SU-DHL-6 (cell line): Measurements from ENCODE around the gene HPRT1.

Experiments used
- H2AFZ ChIP-seq: fragments of 200-600 bp; sonication (generic); 2 replicates; pipeline ENCODE4 v1.6.1; 2014; ENCODE audit warnings: low read depth, mild to moderate bottlenecking, moderate library complexity, mixed read lengths, antibody characterized with exemption, low read length; ENCODE audit not compliant: severe bottlenecking
- H3F3A ChIP-seq: fragments of 200-600 bp; shearing (Covaris generic); 2 replicates; pipeline ENCODE4 v1.6.0; 2016; ENCODE audit warnings: antibody characterized with exemption, mild to moderate bottlenecking; ENCODE audit not compliant: insufficient read depth
- H3K27ac ChIP-seq: fragments of 200-600 bp; sonication (generic); 2 replicates; pipeline ENCODE4 v1.5.1; 2016; ENCODE audit warnings: low read depth, mild to moderate bottlenecking, low read length, moderate library complexity, mixed read lengths
- H3K27me3 ChIP-seq: fragments of 200-600 bp; sonication (generic), shearing (Covaris generic); 2 replicates; pipeline ENCODE4 v1.6.0; 2014; ENCODE audit warnings: mild to moderate bottlenecking, low read length
- H3K36me3 ChIP-seq: fragments of 200-600 bp; sonication (generic); 2 replicates; pipeline ENCODE4 v1.6.1; 2014; ENCODE audit warnings: mild to moderate bottlenecking, low read length, mixed read lengths
- H3K4me2 ChIP-seq: fragments of 300-600, 200-600 bp; shearing (Covaris generic), sonication (generic); 2 replicates; pipeline ENCODE4 v1.6.0; 2014; ENCODE audit warnings: low read length, low read depth, mild to moderate bottlenecking; ENCODE audit not compliant: poor library complexity, severe bottlenecking
- H3K4me3 ChIP-seq: fragments of 200-600 bp; sonication (generic); 2 replicates; pipeline ENCODE4 v1.5.1; 2014; ENCODE audit warnings: antibody characterized with exemption, low read length, mild to moderate bottlenecking, mixed read lengths; ENCODE audit not compliant: insufficient read depth, poor library complexity, severe bottlenecking
- H3K79me2 ChIP-seq: fragments of 200-600 bp; sonication (generic); 2 replicates; pipeline ENCODE4 v1.6.1; 2014; ENCODE audit warnings: mild to moderate bottlenecking, low read length, moderate library complexity; ENCODE audit not compliant: insufficient read depth
- H3K9ac ChIP-seq: fragments of 200-600 bp; sonication (generic); 2 replicates; pipeline ENCODE4 v1.7.0; 2014; ENCODE audit warnings: mild to moderate bottlenecking, low read length
- H3K9me2 ChIP-seq: fragments of 200-600 bp; sonication (generic); replicated peaks from 2 replicates; pipeline ENCODE4 v1.6.1; 2014; ENCODE audit warnings: low read length; ENCODE audit not compliant: insufficient read depth
- H3K9me3 ChIP-seq: fragments of 200-600 bp; sonication (generic); 2 replicates; pipeline ENCODE4 v1.6.1; 2014; ENCODE audit warnings: low read length, mixed read lengths; ENCODE audit not compliant: insufficient read depth
- H4K20me1 ChIP-seq: fragments of 200-600 bp; sonication (generic); 2 replicates; pipeline ENCODE4 v1.6.1; 2014; ENCODE audit warnings: low read depth, mild to moderate bottlenecking, antibody characterized with exemption, low read length, moderate library complexity, mixed read lengths
- CTCF ChIP-seq: fragments of 200-600 bp; sonication (generic); IDR thresholded peaks from one replicate; pipeline ENCODE4 v1.5.1; 2017; ENCODE audit warnings: antibody characterized with exemption, mild to moderate bottlenecking, low read length, moderate library complexity; ENCODE audit not compliant: insufficient read depth, poor library complexity, severe bottlenecking
- EZH2phosphoT487 ChIP-seq: fragments of 200-600 bp; sonication (generic), shearing (Covaris generic); conservative IDR thresholded peaks from 2 replicates; pipeline ENCODE4 v1.6.1; 2018; ENCODE audit warnings: mild to moderate bottlenecking, antibody characterized with exemption, low read length, moderate library complexity, mixed read lengths

Gene HPRT1

GRCh38 chrX:134484039-134484438, 24.1 kb downstream of the HPRT1 start:
- H3K4me2 ChIP-seq, result no peak overlapping the region
- no peak overlapping the region for H3K9ac ChIP-seq
- no peaks in the 10 kb centered on the region for H3K9me2 ChIP-seq
- no peaks in the 10 kb centered on the region for H3K27me3 ChIP-seq
- peaks cover 4% of the 10 kb centered on the region; the same call in 1 of the 2 replicates for H3K36me3 ChIP-seq
- no peak overlapping the region for H3K27ac ChIP-seq
- no peak for TF ChIP-seq CTCF
- no peak for TF ChIP-seq EZH2phosphoT487
- no peak overlapping the region for H2AFZ ChIP-seq
- no peaks in the 10 kb centered on the region for H3K79me2 ChIP-seq
- no peak overlapping the region for H3K4me3 ChIP-seq
- no peaks in the 10 kb centered on the region for H3F3A ChIP-seq
- H4K20me1 ChIP-seq, result no peaks in the 10 kb centered on the region
- H3K9me3 ChIP-seq, result no peaks in the 10 kb centered on the region

GRCh38 chrX:134501941-134502340, 42.0 kb downstream of the HPRT1 start:
- no peak overlapping the region for H3K27ac ChIP-seq
- H3K9ac ChIP-seq, result no peak overlapping the region
- H2AFZ ChIP-seq, result no peak overlapping the region
- TF ChIP-seq CTCF (no peak), EZH2phosphoT487 (no peak)
- H3F3A ChIP-seq, result no peaks in the 10 kb centered on the region
- H3K79me2 ChIP-seq, result no peaks in the 10 kb centered on the region
- no peaks in the 10 kb centered on the region for H3K27me3 ChIP-seq
- H3K4me3 ChIP-seq, result no peak overlapping the region
- H3K36me3 ChIP-seq, result no peaks in the 10 kb centered on the region; the same call in 1 of the 2 replicates
- H4K20me1 ChIP-seq, result no peaks in the 10 kb centered on the region
- H3K9me2 ChIP-seq, result no peaks in the 10 kb centered on the region
- no peak overlapping the region for H3K4me2 ChIP-seq
- H3K9me3 ChIP-seq, result no peaks in the 10 kb centered on the region

DNA sequence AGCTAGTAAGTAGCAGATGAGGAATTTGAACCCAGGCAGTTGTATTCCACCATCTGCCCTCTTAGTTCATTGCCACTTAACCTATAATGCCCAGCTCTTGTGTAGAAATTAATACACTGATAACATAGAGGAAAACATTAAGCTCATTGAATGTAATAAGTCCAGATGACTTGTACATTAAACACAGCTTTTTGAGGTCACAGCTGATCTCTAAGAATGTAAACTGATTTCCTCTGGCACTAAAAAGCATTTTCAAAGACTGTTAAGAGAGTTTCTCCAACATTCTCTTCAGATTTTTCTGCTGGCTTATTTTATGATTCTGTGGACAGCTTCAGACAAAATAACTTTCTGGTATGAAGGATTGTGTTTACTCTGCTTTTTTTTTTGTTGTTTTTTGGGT, 42.7 kb downstream of the HPRT1 start:
- H3K9me2 ChIP-seq, result no peaks in the 10 kb centered on the region
- H3K36me3 ChIP-seq, result no peaks in the 10 kb centered on the region; the same call in 1 of the 2 replicates
- no peak overlapping the region for H2AFZ ChIP-seq
- H4K20me1 ChIP-seq, result no peaks in the 10 kb centered on the region
- H3K27ac ChIP-seq, result no peak overlapping the region
- H3K79me2 ChIP-seq, result no peaks in the 10 kb centered on the region
- H3K4me2 ChIP-seq, result no peak overlapping the region
- H3F3A ChIP-seq, result no peaks in the 10 kb centered on the region
- no peaks in the 10 kb centered on the region for H3K9me3 ChIP-seq
- TF ChIP-seq CTCF, result no peak
- TF ChIP-seq EZH2phosphoT487, result no peak
- H3K27me3 ChIP-seq, result no peaks in the 10 kb centered on the region
- H3K4me3 ChIP-seq, result no peak overlapping the region
- H3K9ac ChIP-seq, result no peak overlapping the region

DNA sequence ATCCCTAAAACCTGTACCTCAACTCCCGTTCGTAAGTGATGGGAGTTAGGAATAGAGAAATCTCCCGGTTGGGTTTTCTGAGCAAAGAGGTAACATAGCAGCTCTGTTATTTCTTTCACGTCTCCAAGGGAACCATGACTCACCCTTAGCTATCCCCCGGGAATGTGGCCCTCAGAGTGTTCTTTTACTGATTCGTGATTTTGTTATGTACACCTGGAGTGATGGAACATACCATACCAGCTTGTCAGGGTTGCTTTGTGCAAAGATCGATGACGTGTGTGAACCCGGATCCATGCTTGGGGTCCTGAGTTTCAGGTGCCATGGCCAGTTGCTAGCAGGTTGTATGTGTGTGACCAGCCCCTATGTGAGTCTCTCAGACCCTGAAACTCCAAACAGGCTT, 52.6 kb downstream of the HPRT1 start:
- Histone ChIP-seq H4K20me1 (no peaks in the 10 kb centered on the region), H3K79me2 (no peaks in the 10 kb centered on the region), H3K4me3 (no peak overlapping the region), H3K9ac (no peak overlapping the region), H3F3A (no peaks in the 10 kb centered on the region), H3K27ac (no peak overlapping the region), H2AFZ (no peak overlapping the region), H3K9me2 (no peaks in the 10 kb centered on the region), H3K4me2 (no peak overlapping the region), H3K27me3 (no peaks in the 10 kb centered on the region), H3K36me3 (no peaks in the 10 kb centered on the region), H3K9me3 (no peaks in the 10 kb centered on the region)
- TF ChIP-seq EZH2phosphoT487 (no peak), CTCF (no peak)
